ENCODE results near the gene PRKCE.
"Not testable (repeated sequence)": the region's sequence is repeated elsewhere in the genome, so short reads cannot be mapped to it uniquely, and the experiment has no call there.

Gene PRKCE

GRCh38 chr2:46181306-46181705 is 529.8 kb downstream of the PRKCE start:
- no peak for DNase-seq

GRCh38 chr2:46181789-46182530 is 530.5 kb downstream of the PRKCE start:
- no peak for DNase-seq

GRCh38 chr2:46183426-46183825 is 532.0 kb downstream of the PRKCE start:
- no peak for DNase-seq

- DNase-seq: no peak
Measured at GRCh38 chr2:46184794-46185583, 533.5 kb downstream of the PRKCE start.

GRCh38 chr2:46187112-46187618 is 535.7 kb downstream of the PRKCE start:
- no peak for DNase-seq

- DNase-seq: no peak
Measured at GRCh38 chr2:46188041-46188716, 536.7 kb downstream of the PRKCE start.

- no peak for DNase-seq
Measured at GRCh38 chr2:46193356-46193755, 541.9 kb downstream of the PRKCE start.

- no peak for DNase-seq
Measured at GRCh38 chr2:46193855-46194254, 542.4 kb downstream of the PRKCE start.

- no peak for DNase-seq
Measured at GRCh38 chr2:46194856-46195255, 543.4 kb downstream of the PRKCE start.

GRCh38 chr2:46195819-46196218 is 544.3 kb downstream of the PRKCE start:
- DNase-seq: no peak

GRCh38 chr2:46196871-46197462 is 545.5 kb downstream of the PRKCE start:
- DNase-seq: no peak

GRCh38 chr2:46197672-46198071 is 546.2 kb downstream of the PRKCE start:
- no peak for DNase-seq

- no peak for DNase-seq
Measured at GRCh38 chr2:46198164-46198883, 546.8 kb downstream of the PRKCE start.

- DNase-seq: no peak
Measured at GRCh38 chr2:46198966-46199365, 547.5 kb downstream of the PRKCE start.

- no peak for DNase-seq
Measured at GRCh38 chr2:46200100-46200690, 548.7 kb downstream of the PRKCE start.

- no peak for DNase-seq
Measured at GRCh38 chr2:46200861-46201605, 549.6 kb downstream of the PRKCE start.

- no peak for DNase-seq
Measured at GRCh38 chr2:46202453-46202852, 551.0 kb downstream of the PRKCE start.

GRCh38 chr2:46202987-46203386 is 551.5 kb downstream of the PRKCE start:
- DNase-seq: no peak

- not testable (repeated sequence) for DNase-seq
Measured at GRCh38 chr2:46203636-46204035, 552.2 kb downstream of the PRKCE start.

GRCh38 chr2:46207591-46207990 is 556.1 kb downstream of the PRKCE start:
- no peak for DNase-seq

- DNase-seq: no peak
Measured at GRCh38 chr2:46208766-46209165, 557.3 kb downstream of the PRKCE start.
